Measurements from ENCODE around the gene KRTAP5-2. TPM values are rescaled to one million over a fixed set of nuclear protein-coding genes. Genes with fewer than 3 reads are reported as not detected.

KRTAP5-2 gene
- total RNA-seq, 1 experiment from 2014 or later = not detected

- peaks cover 70% of the 10 kb centered on the region for H3K27me3 Mint-ChIP-seq (ENCODE audit: low read depth)
- Histone ChIP-seq H2AFZ (ENCODE audit: low read length) (no peak overlapping the region), H2BK20ac (ENCODE audit: low read depth, low read length, poor library complexity, severe bottlenecking) (no peak overlapping the region), H3K4ac (ENCODE audit: low read depth, low read length) (no peak overlapping the region), H3K27me3 (ENCODE audit: insufficient read depth, low read length) (no peaks in the 10 kb centered on the region; the same call in 1 of the 2 replicates), H2BK5ac (ENCODE audit: insufficient read length, low read length) (no peak overlapping the region), H2AK5ac (ENCODE audit: insufficient read length, low read length) (no peak overlapping the region), H2BK15ac (ENCODE audit: low read depth, low read length) (no peak overlapping the region), H4K5ac (ENCODE audit: insufficient read length, low read depth, low read length) (no peak overlapping the region), H3K23me2 (ENCODE audit: insufficient read length, low read depth, low read length, poor library complexity, severe bottlenecking) (no peaks in the 10 kb centered on the region), H4K20me1 (ENCODE audit: control insufficient read depth, insufficient read depth, insufficient read length) (no peaks in the 10 kb centered on the region), H3K27ac (ENCODE audit: insufficient read length, low read depth, low read length) (no peak overlapping the region), H3K79me1 (ENCODE audit: insufficient read depth, low read depth, low read length, poor library complexity, severe bottlenecking) (no peaks in the 10 kb centered on the region), H3K18ac (ENCODE audit: insufficient read length, low read depth, low read length) (no peak overlapping the region), H4K8ac (replicated peaks; ENCODE audit: insufficient read length, low read depth, low read length) (no peak overlapping the region), H2BK120ac (ENCODE audit: low read depth, low read length, poor library complexity, severe bottlenecking) (no peak overlapping the region), H4K91ac (ENCODE audit: insufficient read length, low read depth, low read length) (no peak overlapping the region), H3K9ac (ENCODE audit: extremely low read depth, insufficient read length, low read length) (no peak overlapping the region), H3K4me2 (ENCODE audit: insufficient read depth, insufficient read length, low read length) (no peak overlapping the region), H3T11ph (ENCODE audit: low read length) (no peak overlapping the region), H3K14ac (ENCODE audit: insufficient read depth, low read length) (no peak overlapping the region), H2BK12ac (ENCODE audit: insufficient read length, low read depth, low read length) (no peak overlapping the region), H3K56ac (ENCODE audit: insufficient read length, low read depth, low read length) (no peak overlapping the region), H3K4me1 (ENCODE audit: insufficient read depth, low read length) (no peaks in the 10 kb centered on the region; the same call in 1 of the 2 replicates), H3K79me2 (ENCODE audit: insufficient read depth, low read length) (no peaks in the 10 kb centered on the region), H3K23ac (ENCODE audit: insufficient read length, low read depth, low read length) (no peak overlapping the region), H3K9me3 (ENCODE audit: control insufficient read depth, low read depth, low read length) (no peaks in the 10 kb centered on the region)
- no peaks in the 10 kb centered on the region for H3K9me3 Mint-ChIP-seq
- DNase-seq = no peak
- no peaks in the 10 kb centered on the region for H3K36me3 Mint-ChIP-seq (ENCODE audit: insufficient read depth in 1 of 3, low read depth in 3 of 3)
- TF ChIP-seq CTCF (conservative IDR thresholded peaks at IDR 0.05) = no peak
- H3K4me3 Mint-ChIP-seq = no peak overlapping the region; a peak in 1 of 5 replicates
- no CpG with 5 or more reads among the region's 2 CpGs for WGBS (ENCODE audit: extremely low coverage, insufficient read length, low lambda C conversion rate)
- no peak overlapping the region for H3K27ac Mint-ChIP-seq
- H3K4me1 Mint-ChIP-seq = peaks cover 6 to 7% of the 10 kb centered on the region in 2 experiments
Measured at GRCh38 chr11:1630271-1630670, 32.2 kb upstream of the KRTAP5-2 start.

All from H9 (cell line).